UCSD-AML1 (cell line): ENCODE data around the gene IFT122.

ENCODE experiments used
- DNase-seq: peaks from one replicate; lab custom pipeline; 2025; ENCODE audit not compliant: unreplicated experiment; lab: John Stamatoyannopoulos, UW

The IFT122 gene

GRCh38 chr3:129439226-129439816 is 703 bp upstream of the IFT122 start:
- peak; percentile 70 for DNase-seq

GRCh38 chr3:129440618-129441190 is 680 bp downstream of the IFT122 start:
- DNase-seq = no peak

GRCh38 chr3:129441215-129441614 is 1.2 kb downstream of the IFT122 start:
- DNase-seq = no peak

- DNase-seq = no peak
These were observed 1.8 kb downstream of the IFT122 start for GRCh38 chr3:129441782-129442181.

- no peak for DNase-seq
These were observed 2.5 kb downstream of the IFT122 start for GRCh38 chr3:129442486-129442885.

- DNase-seq = no peak
These were observed 2.9 kb downstream of the IFT122 start for GRCh38 chr3:129442947-129443346.

GRCh38 chr3:129445471-129445870 is 5.4 kb downstream of the IFT122 start:
- no peak for DNase-seq

GRCh38 chr3:129446926-129447325 is 6.9 kb downstream of the IFT122 start:
- DNase-seq = no peak

GRCh38 chr3:129448186-129448895 is 8.3 kb downstream of the IFT122 start:
- DNase-seq = no peak

- no peak for DNase-seq
These were observed 9.5 kb downstream of the IFT122 start for GRCh38 chr3:129449279-129450115.

GRCh38 chr3:129453732-129454131 is 13.7 kb downstream of the IFT122 start:
- DNase-seq = no peak

- no peak for DNase-seq
These were observed 20.1 kb downstream of the IFT122 start for GRCh38 chr3:129460155-129460554.

GRCh38 chr3:129460572-129460971 is 20.5 kb downstream of the IFT122 start:
- DNase-seq = no peak

- DNase-seq = no peak
These were observed 21.0 kb downstream of the IFT122 start for GRCh38 chr3:129461022-129461421.

- no peak for DNase-seq
These were observed 21.6 kb downstream of the IFT122 start for GRCh38 chr3:129461461-129462146.

GRCh38 chr3:129462361-129462968 is 22.4 kb downstream of the IFT122 start:
- no peak for DNase-seq

- no peak for DNase-seq
These were observed 23.1 kb downstream of the IFT122 start for GRCh38 chr3:129463094-129463493.

GRCh38 chr3:129463716-129464115 is 23.7 kb downstream of the IFT122 start:
- DNase-seq = no peak

- no peak for DNase-seq
These were observed 27.9 kb downstream of the IFT122 start for GRCh38 chr3:129467932-129468331.

- DNase-seq = no peak
These were observed 29.0 kb downstream of the IFT122 start for GRCh38 chr3:129469026-129469425.

GRCh38 chr3:129470861-129471260 is 30.8 kb downstream of the IFT122 start:
- DNase-seq = no peak
